Loucy (cell line): Measurements from ENCODE around the gene PKD1L1.
"Not testable (repeated sequence)": the region's sequence is repeated elsewhere in the genome, so short reads cannot be mapped to it uniquely, and the experiment has no call there.

Experiments
- H2AFZ ChIP-seq: fragments of 200-600 bp; sonication (generic); 2 replicates; pipeline ENCODE4 v1.6.0; 2016; ENCODE audit warnings: antibody characterized with exemption, mild to moderate bottlenecking, low read length, moderate library complexity
- H3F3A ChIP-seq: fragments of 200-600 bp; 2 replicates; pipeline ENCODE4 v1.6.0; 2016; ENCODE audit warnings: antibody characterized with exemption, low read depth, mild to moderate bottlenecking
- H3K27me3 ChIP-seq: fragments of 200-600 bp; sonication (generic); 2 replicates; pipeline ENCODE4 v1.6.1; 2014; ENCODE audit warnings: low read length, mild to moderate bottlenecking; ENCODE audit not compliant: insufficient read depth, poor library complexity, severe bottlenecking
- H3K36me3 ChIP-seq: fragments of 200-600 bp; sonication (generic); 2 replicates; pipeline ENCODE4 v1.6.1; 2016; ENCODE audit warnings: low read length; ENCODE audit not compliant: insufficient read depth
- H3K4me1 ChIP-seq: fragments of 200-600 bp; sonication (generic); 2 replicates; pipeline ENCODE4 v1.5.1; 2014; ENCODE audit warnings: low read length, mild to moderate bottlenecking; ENCODE audit not compliant: insufficient read depth, poor library complexity, severe bottlenecking
- H3K4me2 ChIP-seq: fragments of 200-600 bp; sonication (generic); 2 replicates; pipeline ENCODE4 v1.6.0; 2014; ENCODE audit warnings: antibody characterized with exemption, low read length, low read depth, mild to moderate bottlenecking; ENCODE audit not compliant: poor library complexity, severe bottlenecking
- H3K4me3 ChIP-seq: fragments of 200-600 bp; sonication (generic); 2 replicates; pipeline ENCODE4 v1.5.1; 2014; ENCODE audit warnings: low read length, mild to moderate bottlenecking, mixed read lengths; ENCODE audit not compliant: poor library complexity, severe bottlenecking
- H3K79me2 ChIP-seq: fragments of 200-600 bp; sonication (generic); 2 replicates; pipeline ENCODE4 v1.6.1; 2014; ENCODE audit warnings: low read length; ENCODE audit not compliant: insufficient read depth
- H3K9ac ChIP-seq: fragments of 200-600 bp; sonication (generic); 2 replicates; pipeline ENCODE4 v1.6.0; 2014; ENCODE audit warnings: mild to moderate bottlenecking, low read depth, low read length, moderate library complexity; ENCODE audit not compliant: poor library complexity, severe bottlenecking
- H3K9me2 ChIP-seq: fragments of 200-600 bp; sonication (generic); replicated peaks from 2 replicates; pipeline ENCODE4 v1.6.1; 2016; ENCODE audit warnings: low read depth, low read length, mixed read lengths
- H3K9me3 ChIP-seq: fragments of 200-600 bp; sonication (generic); 2 replicates; pipeline ENCODE4 v1.6.1; 2014; ENCODE audit warnings: mild to moderate bottlenecking, antibody characterized with exemption, low read length, low read depth; ENCODE audit not compliant: insufficient read depth
- H4K20me1 ChIP-seq: fragments of 200-600 bp; sonication (generic); 2 replicates; pipeline ENCODE4 v1.6.0; 2014; ENCODE audit warnings: antibody characterized with exemption, low read length, mild to moderate bottlenecking; ENCODE audit not compliant: insufficient read depth, poor library complexity, severe bottlenecking
- CTCF ChIP-seq: fragments of 200-600 bp; sonication (generic); conservative IDR thresholded peaks from 2 replicates; pipeline ENCODE4 v1.5.1; 2014; ENCODE audit warnings: mild to moderate bottlenecking, antibody characterized with exemption, low read length
- EZH2phosphoT487 ChIP-seq: fragments of 200-600 bp; IDR thresholded peaks from 2 replicates; pipeline ENCODE4 v1.6.1; 2018; ENCODE audit warnings: antibody characterized with exemption, mild to moderate bottlenecking, moderate library complexity, borderline replicate concordance

PKD1L1 gene

GRCh38 chr7:47991270-47991669 is 43.0 kb upstream of the PKD1L1 start:
- no peak overlapping the region for H3K4me3 ChIP-seq

DNA sequence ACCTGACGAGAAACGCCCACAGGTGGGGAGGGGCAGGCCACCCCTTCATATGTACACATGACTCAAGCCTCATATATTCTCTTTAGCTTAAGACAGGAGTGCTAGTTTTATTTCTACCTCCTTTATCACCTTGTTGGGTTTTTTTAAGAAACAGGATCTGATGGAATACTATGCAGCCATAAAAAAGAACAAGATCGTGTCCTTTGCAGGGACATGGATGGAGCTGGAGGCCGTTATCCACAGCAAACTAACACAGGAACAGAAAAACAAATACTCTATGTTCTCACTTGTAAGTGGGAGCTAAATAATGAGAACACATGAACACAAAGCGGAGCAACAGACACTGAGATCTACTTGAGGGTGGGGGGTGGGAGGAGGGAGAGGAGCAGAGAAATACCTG is 42.3 kb upstream of the PKD1L1 start:
- H3K4me1 ChIP-seq, result no peaks in the 10 kb centered on the region
- no peak overlapping the region for H3K9ac ChIP-seq
- no peak overlapping the region for H2AFZ ChIP-seq
- H3K4me2 ChIP-seq, result no peak overlapping the region
- no peaks in the 10 kb centered on the region for H3F3A ChIP-seq
- H3K27me3 ChIP-seq, result no peaks in the 10 kb centered on the region
- H3K79me2 ChIP-seq, result no peaks in the 10 kb centered on the region
- TF ChIP-seq EZH2phosphoT487 (no peak), CTCF (no peak)
- no peaks in the 10 kb centered on the region for H3K9me3 ChIP-seq
- no peak overlapping the region for H3K4me3 ChIP-seq
- no peaks in the 10 kb centered on the region for H3K9me2 ChIP-seq
- no peaks in the 10 kb centered on the region for H3K36me3 ChIP-seq
- H4K20me1 ChIP-seq, result no peaks in the 10 kb centered on the region

More at GRCh38 chr7:47991270-47991669, 43.0 kb upstream of the PKD1L1 start:
- TF ChIP-seq EZH2phosphoT487 (no peak), CTCF (no peak)
- Histone ChIP-seq H3K9me2 (no peaks in the 10 kb centered on the region), H3F3A (no peaks in the 10 kb centered on the region), H3K27me3 (no peaks in the 10 kb centered on the region), H3K36me3 (no peaks in the 10 kb centered on the region), H3K4me2 (no peak overlapping the region), H2AFZ (no peak overlapping the region), H4K20me1 (no peaks in the 10 kb centered on the region), H3K4me1 (no peaks in the 10 kb centered on the region), H3K9ac (no peak overlapping the region), H3K9me3 (no peaks in the 10 kb centered on the region), H3K79me2 (no peaks in the 10 kb centered on the region)

- not testable (repeated sequence) for H3K9me3 ChIP-seq, H3F3A ChIP-seq, H3K4me1 ChIP-seq, H3K4me3 ChIP-seq, H3K79me2 ChIP-seq, H2AFZ ChIP-seq, H3K36me3 ChIP-seq, H3K4me2 ChIP-seq, H3K27me3 ChIP-seq, H3K9me2 ChIP-seq, H3K9ac ChIP-seq, H4K20me1 ChIP-seq
Measured at GRCh38 chr7:47989607-47990400, 41.5 kb upstream of the PKD1L1 start.
